Breast epithelium (tissue), 4 donors: ENCODE results near the gene CRYBG3. TPM values are rescaled to one million over a fixed set of nuclear protein-coding genes. Genes with fewer than 3 reads are reported as not detected.

Experiments
- DNase-seq, 2 donors: peaks; one replicate each; pipeline ENCODE4 v3.0.0-alpha.2; 2019; ENCODE audit warnings: low spot score in 2 of 2
- H3K27ac ChIP-seq, 2 donors: fragments of 200-600 bp; sonication (generic) in 1 of 2; one replicate each; pipeline ENCODE4 v1.5.1; 2016 to 2019; ENCODE audit warnings: mild to moderate bottlenecking in 1 of 2
- H3K27me3 ChIP-seq, 2 donors: fragments of 200-600 bp; sonication (generic) in 1 of 2; one replicate each; pipeline versions ENCODE4 v1.5.1 to v1.6.0; 2017 to 2019; ENCODE audit warnings: control low read depth in 1 of 2, mild to moderate bottlenecking in 1 of 2
- H3K36me3 ChIP-seq: fragments of 200-600 bp; one replicate; pipeline ENCODE4 v1.5.1; 2019
- H3K4me1 ChIP-seq, 2 donors: fragments of 200-600 bp; sonication (generic); one replicate each; pipeline ENCODE4 v1.5.1; 2016 to 2019; ENCODE audit warnings: control low read depth in 1 of 2
- H3K4me3 ChIP-seq, 3 donors: fragments of 200-600 bp; sonication (generic); 1 replicate in 2 of 3; 2 replicates in 1 of 3; pipeline ENCODE4 v1.5.1; 2016 to 2019; ENCODE audit warnings: mild to moderate bottlenecking in 3 of 3, moderate library complexity in 2 of 3
- H3K9me3 ChIP-seq, 2 donors: fragments of 200-600 bp; sonication (generic) in 1 of 2; one replicate each; pipeline ENCODE4 v1.5.1; 2016 to 2019; ENCODE audit warnings: control low read depth in 1 of 2
- POLR2A ChIP-seq: fragments of 450-650 bp; IDR thresholded peaks from one replicate; pipeline ENCODE4 v1.6.1; 2016; ENCODE audit warnings: antibody characterized with exemption, mild to moderate bottlenecking, moderate library complexity
- POLR2AphosphoS5 ChIP-seq, 3 donors: sonication (generic); formaldehyde crosslinking; IDR thresholded peaks; one replicate each; pipeline ENCODE4 v1.6.1; 2017; ENCODE audit warnings: antibody characterized with exemption in 3 of 3
- intact Hi-C: fragments of 100-400 bp; cut with DNase I; formaldehyde crosslinking; loops from one replicate; pipeline ENCODE4 v1.15.1; 2023; ENCODE audit warnings: low total_unique reads
- total RNA-seq, 3 donors: library from RNA; depleted of rRNA; stranded (reverse); fragments of >200 nt; gene quantifications; one replicate each; pipeline ENCODE4 v1.1.0, GENCODE V29; 2016
- TF ChIP-seq, protein P1 (sequence below), 3 donors: fragments of 450-650 bp; IDR thresholded peaks; one replicate each; pipeline ENCODE4 v1.5.1; 2016 to 2017; ENCODE audit warnings: antibody characterized with exemption in 3 of 3, mild to moderate bottlenecking in 3 of 3, moderate library complexity in 3 of 3

Gene CRYBG3
- total RNA-seq, 3 donors from 2014 or later = 25.5 to 37.9 (median 28.5) TPM

DNA sequence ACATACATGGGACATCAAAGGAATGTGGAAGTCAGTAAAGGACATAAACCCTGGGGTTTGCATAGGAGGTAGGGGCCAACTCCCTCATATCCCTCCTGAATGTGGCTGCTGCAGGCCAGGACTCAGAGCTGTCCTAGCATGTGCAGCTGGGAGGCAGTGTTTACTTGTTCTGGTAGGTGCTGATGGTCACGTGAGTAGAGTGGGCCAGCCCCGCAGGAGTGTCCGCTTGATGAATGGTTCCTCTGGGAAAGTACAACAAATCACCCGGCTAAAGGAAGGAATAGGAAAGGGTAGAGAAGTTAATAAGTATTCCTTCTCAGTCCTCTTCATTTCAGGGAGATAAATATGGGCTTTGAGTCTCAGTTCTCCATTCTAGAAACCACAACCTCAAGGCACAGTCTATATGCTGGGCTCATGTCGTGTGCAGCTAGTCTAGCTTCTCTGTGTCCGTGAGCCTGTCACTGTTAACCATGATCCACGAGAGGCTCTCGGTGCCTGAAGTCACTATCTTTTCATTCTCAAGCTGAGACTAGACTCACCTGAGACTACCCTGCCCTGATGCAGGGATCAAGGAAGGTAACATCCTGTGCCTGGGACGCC, 132.5 kb downstream of the CRYBG3 start:
- H3K9me3 ChIP-seq = no peaks in the 10 kb centered on the region
- no peak overlapping the region for H3K4me3 ChIP-seq
- TF ChIP-seq POLR2AphosphoS5 (IDR thresholded peaks at IDR 0.05) = no peak
- TF ChIP-seq POLR2A = no peak
- intact Hi-C loops = no loop called here
- H3K27me3 ChIP-seq = no peaks in the 10 kb centered on the region
- no peaks in the 10 kb centered on the region for H3K36me3 ChIP-seq
- H3K27ac ChIP-seq = no peak overlapping the region
- DNase-seq = no peak
- H3K4me1 ChIP-seq = no peaks in the 10 kb centered on the region

DNA sequence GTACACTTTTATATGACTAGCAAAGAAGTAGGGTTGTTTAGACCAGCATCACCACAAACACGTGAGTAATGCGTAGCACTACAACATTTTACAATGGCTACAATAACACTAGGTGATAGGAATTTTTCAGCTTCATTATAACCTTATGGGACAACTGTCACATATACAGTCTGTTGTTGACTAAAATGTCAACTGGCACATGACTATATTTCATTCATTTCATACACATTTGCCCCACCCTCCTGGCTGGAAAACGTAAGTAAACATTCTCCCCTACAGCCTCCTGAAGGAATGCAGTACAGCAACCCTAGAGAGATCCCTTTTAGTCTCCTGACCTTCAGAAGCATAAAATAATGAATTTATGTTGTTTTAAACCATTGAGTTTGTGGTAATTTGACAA, 134.2 kb downstream of the CRYBG3 start:
- Histone ChIP-seq H3K27ac (no peak overlapping the region), H3K27me3 (no peaks in the 10 kb centered on the region), H3K4me1 (no peaks in the 10 kb centered on the region), H3K4me3 (no peak overlapping the region), H3K36me3 (no peaks in the 10 kb centered on the region), H3K9me3 (no peaks in the 10 kb centered on the region)
- TF ChIP-seq, protein P1, sequence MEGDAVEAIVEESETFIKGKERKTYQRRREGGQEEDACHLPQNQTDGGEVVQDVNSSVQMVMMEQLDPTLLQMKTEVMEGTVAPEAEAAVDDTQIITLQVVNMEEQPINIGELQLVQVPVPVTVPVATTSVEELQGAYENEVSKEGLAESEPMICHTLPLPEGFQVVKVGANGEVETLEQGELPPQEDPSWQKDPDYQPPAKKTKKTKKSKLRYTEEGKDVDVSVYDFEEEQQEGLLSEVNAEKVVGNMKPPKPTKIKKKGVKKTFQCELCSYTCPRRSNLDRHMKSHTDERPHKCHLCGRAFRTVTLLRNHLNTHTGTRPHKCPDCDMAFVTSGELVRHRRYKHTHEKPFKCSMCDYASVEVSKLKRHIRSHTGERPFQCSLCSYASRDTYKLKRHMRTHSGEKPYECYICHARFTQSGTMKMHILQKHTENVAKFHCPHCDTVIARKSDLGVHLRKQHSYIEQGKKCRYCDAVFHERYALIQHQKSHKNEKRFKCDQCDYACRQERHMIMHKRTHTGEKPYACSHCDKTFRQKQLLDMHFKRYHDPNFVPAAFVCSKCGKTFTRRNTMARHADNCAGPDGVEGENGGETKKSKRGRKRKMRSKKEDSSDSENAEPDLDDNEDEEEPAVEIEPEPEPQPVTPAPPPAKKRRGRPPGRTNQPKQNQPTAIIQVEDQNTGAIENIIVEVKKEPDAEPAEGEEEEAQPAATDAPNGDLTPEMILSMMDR (IDR thresholded peaks at IDR 0.05) = no peak
- TF ChIP-seq POLR2A (no peak), POLR2AphosphoS5 (IDR thresholded peaks at IDR 0.05) (no peak)
- intact Hi-C loops = no loop called here
- no peak for DNase-seq

DNA sequence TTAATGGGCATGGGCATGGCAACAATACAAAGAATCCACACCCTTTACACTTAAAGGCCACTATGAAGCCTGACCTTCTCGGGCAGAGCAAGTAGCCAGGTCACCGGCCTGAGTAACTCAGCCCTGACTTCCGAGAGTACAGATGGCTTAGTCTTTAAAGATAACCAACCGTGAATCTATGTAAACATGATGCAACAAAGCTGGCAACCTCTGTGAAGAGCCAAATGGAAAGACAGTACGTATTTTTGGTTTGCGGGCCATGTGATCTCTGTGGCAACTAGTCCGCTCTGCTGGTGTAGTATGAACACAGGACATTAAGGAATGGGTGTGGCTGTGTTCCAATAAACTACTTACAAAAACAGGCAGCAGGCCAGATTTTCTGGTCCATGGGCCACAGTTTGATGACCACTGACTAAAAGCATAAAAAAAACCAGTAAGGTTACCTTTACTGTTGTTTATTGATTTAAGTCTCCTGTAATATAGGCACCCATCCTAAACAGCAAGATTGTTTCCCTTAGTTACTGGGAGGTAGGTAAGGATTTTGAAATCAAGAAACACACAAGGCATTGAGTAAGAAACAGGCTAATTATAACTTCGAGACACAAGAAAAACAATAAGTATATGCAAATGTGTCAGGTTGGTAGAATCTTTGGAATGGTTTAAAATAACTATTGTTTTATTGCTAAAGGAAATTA, 136.0 kb downstream of the CRYBG3 start:
- Histone ChIP-seq H3K27me3 (no peaks in the 10 kb centered on the region), H3K4me3 (no peak overlapping the region), H3K9me3 (no peaks in the 10 kb centered on the region), H3K4me1 (no peaks in the 10 kb centered on the region), H3K27ac (peak overlapping the region in 1 of 2 donors; percentile 35), H3K36me3 (no peaks in the 10 kb centered on the region)
- TF ChIP-seq, protein P1 (IDR thresholded peaks at IDR 0.05) = no peak
- TF ChIP-seq POLR2A = no peak
- TF ChIP-seq POLR2AphosphoS5 (IDR thresholded peaks at IDR 0.05) = no peak
- intact Hi-C loops = no loop called here
- no peak for DNase-seq

DNA sequence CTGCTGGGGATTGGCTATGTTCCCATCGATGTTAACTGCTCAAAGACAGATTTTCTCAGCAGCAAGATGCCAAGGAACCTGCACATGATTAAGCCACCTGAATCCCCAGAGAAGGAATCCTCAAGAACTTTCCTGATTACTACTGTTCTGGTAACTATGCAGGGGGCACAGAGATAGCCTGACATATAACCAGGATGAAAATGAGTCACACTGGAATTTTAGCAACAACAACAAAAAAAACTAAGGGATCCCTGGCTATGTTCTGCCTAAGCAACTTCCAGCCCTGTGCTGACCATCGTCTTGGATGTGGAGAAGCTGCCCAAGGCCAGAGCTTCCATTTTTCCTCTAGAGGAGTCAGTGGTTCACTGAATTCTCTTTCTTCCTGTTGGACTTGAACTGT, 136.6 kb downstream of the CRYBG3 start:
- H3K4me3 ChIP-seq = no peak overlapping the region
- intact Hi-C loops = no loop called here
- no peak overlapping the region for H3K27ac ChIP-seq
- no peaks in the 10 kb centered on the region for H3K4me1 ChIP-seq
- TF ChIP-seq POLR2AphosphoS5 (IDR thresholded peaks at IDR 0.05) = no peak
- TF ChIP-seq, protein P1 (IDR thresholded peaks at IDR 0.05) = no peak
- no peak for TF ChIP-seq POLR2A
- H3K9me3 ChIP-seq = no peaks in the 10 kb centered on the region
- no peaks in the 10 kb centered on the region for H3K27me3 ChIP-seq
- H3K36me3 ChIP-seq = no peaks in the 10 kb centered on the region
- DNase-seq = no peak

DNA sequence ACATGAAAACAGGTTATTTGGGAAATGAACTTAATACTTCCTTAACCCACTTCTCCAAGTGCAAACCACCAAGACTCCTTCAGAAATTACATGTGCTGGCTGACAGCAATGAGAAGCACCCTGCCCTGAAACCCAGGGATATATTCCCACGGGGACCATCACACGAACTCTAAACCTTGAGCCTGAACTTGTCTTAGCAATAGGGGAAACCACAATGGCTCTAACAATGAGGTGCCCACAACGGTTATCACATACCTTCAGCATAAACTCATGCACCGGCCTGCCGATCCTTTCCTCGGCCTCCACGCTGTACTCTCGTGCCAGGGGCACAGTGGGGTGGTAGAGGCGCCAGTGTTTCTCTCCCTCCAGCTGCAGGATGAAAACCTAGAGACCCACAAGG, 137.0 kb downstream of the CRYBG3 start:
- Histone ChIP-seq H3K4me1 (no peaks in the 10 kb centered on the region), H3K27me3 (no peaks in the 10 kb centered on the region), H3K27ac (no peak overlapping the region), H3K4me3 (no peak overlapping the region), H3K36me3 (no peaks in the 10 kb centered on the region), H3K9me3 (no peaks in the 10 kb centered on the region)
- intact Hi-C loops = no loop called here
- DNase-seq = no peak
- TF ChIP-seq, protein P1 (IDR thresholded peaks at IDR 0.05) = no peak
- TF ChIP-seq POLR2AphosphoS5 (IDR thresholded peaks at IDR 0.05) = no peak
- no peak for TF ChIP-seq POLR2A
